Measurements from ENCODE around the gene MEGF6.

- TF ChIP-seq, protein P1, sequence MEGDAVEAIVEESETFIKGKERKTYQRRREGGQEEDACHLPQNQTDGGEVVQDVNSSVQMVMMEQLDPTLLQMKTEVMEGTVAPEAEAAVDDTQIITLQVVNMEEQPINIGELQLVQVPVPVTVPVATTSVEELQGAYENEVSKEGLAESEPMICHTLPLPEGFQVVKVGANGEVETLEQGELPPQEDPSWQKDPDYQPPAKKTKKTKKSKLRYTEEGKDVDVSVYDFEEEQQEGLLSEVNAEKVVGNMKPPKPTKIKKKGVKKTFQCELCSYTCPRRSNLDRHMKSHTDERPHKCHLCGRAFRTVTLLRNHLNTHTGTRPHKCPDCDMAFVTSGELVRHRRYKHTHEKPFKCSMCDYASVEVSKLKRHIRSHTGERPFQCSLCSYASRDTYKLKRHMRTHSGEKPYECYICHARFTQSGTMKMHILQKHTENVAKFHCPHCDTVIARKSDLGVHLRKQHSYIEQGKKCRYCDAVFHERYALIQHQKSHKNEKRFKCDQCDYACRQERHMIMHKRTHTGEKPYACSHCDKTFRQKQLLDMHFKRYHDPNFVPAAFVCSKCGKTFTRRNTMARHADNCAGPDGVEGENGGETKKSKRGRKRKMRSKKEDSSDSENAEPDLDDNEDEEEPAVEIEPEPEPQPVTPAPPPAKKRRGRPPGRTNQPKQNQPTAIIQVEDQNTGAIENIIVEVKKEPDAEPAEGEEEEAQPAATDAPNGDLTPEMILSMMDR (optimal IDR thresholded peaks at IDR 0.05 in 1 of 3, IDR thresholded peaks at IDR 0.05 in 1 of 3, conservative IDR thresholded peaks at IDR 0.05 in 1 of 3; ENCODE audit: extremely low read depth in 1 of 3, insufficient read depth in 2 of 3, low read length in 3 of 3): no peak
- no peak for TF ChIP-seq EZH2 (IDR thresholded peaks at IDR 0.05; ENCODE audit: low read length)
Measured at GRCh38 chr1:3593334-3593733, 18.0 kb downstream of the MEGF6 start.
